G401 (cell line): ENCODE data around the gene HEG1. TPM values are rescaled to one million over a fixed set of nuclear protein-coding genes. Genes with fewer than 3 reads are reported as not detected.
"Not testable (repeated sequence)": the region's sequence is repeated elsewhere in the genome, so short reads cannot be mapped to it uniquely, and the experiment has no call there.

Source experiments
- DNase-seq: peaks from one replicate; pipeline ENCODE4 v3.0.0-alpha.2; 2015; ENCODE audit warnings: low spot score
- in situ Hi-C: cut with HindIII; loops from 2 replicates; pipeline ENCODE4 v1.10.0; 2016; ENCODE audit warnings: low sequenced_read_pairs, mixed read lengths
- total RNA-seq: library from RNA; depleted of rRNA; stranded (reverse); fragments of >200 nt; shearing (Covaris generic); gene quantifications from 2 replicates; pipeline ENCODE4 v1.2.3, GENCODE V29; 2014

HEG1 gene
- total RNA-seq, 1 experiment from 2014 or later, result 3.1 TPM

DNA sequence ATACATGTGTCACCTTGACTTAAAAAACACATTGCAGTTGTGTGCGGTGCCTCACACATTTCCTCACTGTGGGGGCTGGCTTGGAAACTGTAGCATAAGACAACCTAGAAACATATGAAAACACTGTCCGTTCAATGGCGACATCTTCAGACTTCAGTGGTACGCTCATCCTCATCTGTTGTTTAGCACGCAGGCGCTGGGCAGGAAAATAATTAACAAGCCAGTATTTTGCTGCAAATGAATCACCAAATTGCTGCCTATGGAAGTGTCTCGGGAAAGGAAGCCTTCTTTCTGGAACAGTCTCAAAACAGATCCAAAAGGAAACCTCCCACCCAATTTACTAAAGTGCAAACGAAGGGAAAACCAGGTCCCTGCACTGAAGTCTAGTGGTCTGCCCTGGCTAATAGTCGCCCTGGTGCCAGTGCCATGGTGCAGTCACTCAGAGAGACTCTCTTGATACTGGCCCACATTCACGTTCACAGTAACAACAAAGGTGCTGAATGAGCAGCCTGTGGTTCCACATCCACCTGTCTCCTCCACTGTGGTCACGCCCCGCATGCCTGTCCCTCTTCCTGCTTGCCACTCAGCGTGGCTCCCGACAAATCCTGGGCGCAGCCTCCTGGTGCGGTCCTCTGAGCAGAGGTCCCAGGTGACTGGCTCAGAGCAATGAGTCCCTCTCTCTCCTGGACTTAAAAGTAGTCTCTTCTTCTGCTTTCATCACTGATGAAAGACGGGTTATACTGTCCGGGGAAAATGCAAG lies 85.7 kb downstream of the HEG1 start:
- no peak for DNase-seq
- in situ Hi-C loops, result no loop called here

DNA sequence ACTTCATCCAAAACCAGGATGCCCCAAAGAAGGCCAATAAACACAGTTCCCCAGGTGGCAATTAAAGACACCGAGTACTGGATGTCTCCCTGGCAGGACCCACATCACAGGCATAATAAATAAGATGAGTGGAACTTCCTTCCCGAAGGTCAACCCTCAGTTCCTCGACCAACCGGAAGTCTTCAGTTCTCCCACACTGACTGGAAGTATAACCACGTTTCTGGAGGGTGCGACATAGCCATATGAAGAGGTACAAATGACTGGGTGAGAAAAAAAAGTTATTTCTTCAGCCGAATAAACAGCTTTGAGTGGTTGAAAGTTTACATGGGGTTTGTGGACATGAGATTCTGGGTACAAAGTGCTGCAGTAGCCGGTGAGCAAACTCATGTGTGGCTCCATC lies 86.6 kb downstream of the HEG1 start:
- in situ Hi-C loops, result no loop called here
- no peak for DNase-seq

DNA sequence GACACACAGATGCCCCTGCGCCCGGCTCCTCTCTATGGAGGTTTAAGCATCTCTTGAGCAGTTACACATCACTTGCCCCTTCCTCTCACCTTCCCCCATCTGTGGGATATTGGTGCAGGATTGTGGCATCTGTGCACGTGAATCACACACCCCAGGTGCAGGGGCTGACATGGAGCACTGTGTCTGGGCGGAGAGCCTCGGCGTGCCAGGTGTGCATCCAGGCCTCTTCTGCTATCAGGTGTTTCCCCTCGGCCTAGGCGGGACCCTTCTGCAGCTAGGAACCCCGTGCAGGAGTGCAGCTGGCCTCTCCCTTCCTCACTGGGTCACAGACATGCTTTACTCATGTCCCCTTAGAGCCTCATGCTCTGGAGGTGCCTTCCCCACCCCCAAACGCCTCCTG lies 87.8 kb downstream of the HEG1 start:
- in situ Hi-C loops, result no loop called here
- DNase-seq, result no peak

DNA sequence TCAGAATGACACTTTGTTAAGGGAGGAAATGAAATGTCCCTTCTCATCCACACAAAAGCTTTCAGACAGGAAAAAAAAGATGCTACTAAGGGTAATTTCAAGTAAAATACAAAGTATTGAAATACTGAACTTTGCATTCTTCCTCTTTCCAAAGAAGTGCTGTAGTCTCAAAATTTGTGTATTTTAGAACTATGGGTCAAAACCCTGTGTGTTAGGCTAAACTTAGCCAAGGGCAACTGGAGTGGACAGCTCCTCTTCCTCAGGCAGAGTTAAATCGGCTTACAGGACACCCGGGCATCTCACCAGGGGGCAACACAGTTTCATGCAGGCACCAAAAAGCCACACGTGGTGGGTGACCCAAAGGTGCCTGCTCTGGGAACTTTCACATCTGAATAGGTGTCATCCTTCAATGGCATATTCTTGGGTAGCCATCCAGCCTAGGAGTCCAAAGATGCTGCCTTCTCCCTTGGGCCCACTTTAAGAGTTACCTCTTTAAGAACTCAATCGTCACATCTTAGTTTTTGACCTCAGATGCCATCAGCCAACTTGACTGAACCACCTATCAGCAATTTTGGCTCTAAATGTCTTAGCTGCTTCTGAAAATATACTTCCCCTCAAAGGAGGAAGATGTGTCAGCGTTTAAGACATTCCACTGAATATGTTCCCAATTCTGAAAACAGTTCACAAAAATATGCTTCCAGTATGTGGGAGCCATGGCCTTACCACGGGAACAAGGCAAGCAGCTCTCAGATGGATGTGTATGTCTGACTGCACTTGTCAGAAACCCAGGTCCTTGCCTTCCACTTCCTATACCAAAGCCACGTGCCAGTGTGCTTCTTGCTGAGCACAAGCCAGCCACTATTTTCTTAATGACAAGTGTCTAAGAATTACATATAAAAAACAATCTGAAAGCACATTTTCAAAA lies 89.0 kb downstream of the HEG1 start:
- in situ Hi-C loops, result no loop called here
- DNase-seq, result no peak

DNA sequence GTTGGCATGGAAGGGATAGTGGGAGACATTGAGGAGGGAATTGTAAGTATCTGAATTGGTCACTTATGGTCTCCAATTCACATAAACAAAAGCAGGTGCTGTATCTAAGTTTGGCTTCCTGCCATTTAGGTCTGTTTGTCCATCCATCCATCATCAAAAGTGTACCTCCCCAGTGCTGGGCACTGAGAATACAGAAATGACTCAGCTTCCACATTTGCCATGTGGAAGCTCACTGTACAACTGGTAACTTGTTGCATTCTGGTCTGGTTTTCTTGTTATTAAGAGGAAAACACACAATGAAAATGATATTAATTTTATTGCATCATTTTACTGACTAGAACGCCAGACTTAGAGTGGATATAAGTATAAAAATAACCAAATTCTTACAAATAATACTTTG lies 90.4 kb downstream of the HEG1 start:
- DNase-seq, result no peak
- in situ Hi-C loops, result no loop called here

DNA sequence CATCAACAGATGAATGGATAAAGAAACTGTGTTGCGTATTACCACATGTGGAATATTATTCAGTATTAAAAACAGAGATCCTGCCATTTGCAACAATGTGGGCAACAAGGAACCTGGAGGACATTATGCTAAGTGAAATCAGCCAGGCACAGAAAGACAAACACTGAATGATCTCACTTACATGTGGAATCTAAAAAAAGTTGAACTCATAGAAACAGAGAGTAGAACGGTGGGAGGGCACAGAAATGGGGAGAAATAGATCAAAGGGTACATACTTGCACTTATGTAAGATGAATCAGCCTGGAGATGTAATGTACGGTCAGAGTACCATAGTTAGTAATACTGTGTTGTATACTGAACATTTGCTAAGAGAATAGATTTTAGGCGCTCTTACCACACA lies 91.4 kb downstream of the HEG1 start:
- in situ Hi-C loops, result no loop called here
- no peak for DNase-seq

DNA sequence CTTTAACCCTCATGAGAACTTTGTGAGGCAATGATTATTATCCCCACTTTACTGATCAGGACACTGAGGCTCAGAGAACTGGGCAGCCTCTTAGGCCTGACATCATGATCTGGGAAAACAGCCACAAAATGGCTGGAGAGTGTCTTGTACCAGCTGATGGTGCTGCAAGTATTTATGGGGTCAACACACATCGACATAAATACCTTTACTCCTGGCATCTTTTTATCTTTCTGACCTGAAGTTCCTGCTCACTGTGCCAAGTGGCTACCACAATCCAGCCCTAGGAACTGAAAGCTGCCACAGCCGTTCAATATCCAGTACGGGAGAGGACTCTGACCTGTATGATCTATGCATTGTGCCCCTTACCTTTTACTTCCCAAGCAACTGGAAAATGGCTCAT lies 92.0 kb downstream of the HEG1 start:
- in situ Hi-C loops, result no loop called here
- DNase-seq, result no peak

DNA sequence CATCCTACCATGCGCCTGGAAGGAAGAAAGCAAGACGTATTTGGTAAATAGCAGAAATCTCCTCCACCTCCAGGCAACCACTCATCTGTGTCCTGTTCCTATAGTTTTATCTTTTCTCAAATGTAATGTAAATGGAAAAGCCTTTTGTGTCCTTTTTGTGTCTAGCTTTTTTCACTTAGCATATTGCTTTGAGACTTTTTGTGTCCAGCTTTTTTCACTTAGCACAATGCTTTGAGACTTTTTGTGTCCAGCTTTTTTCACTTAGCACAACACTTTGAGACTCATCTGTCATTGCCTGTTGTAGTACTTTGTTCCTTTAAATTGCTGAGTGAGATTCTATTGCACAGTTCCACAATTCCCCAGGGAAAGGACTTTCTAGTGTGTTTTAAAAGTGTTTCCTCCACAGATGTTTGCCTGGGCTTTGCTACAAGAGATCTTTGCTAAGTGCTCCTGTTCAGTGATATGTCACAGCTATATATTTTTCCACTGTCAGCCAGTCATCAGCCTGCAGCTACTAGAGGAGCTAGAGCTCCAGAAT lies 93.3 kb downstream of the HEG1 start:
- in situ Hi-C loops, result no loop called here
- DNase-seq, result no peak

DNA sequence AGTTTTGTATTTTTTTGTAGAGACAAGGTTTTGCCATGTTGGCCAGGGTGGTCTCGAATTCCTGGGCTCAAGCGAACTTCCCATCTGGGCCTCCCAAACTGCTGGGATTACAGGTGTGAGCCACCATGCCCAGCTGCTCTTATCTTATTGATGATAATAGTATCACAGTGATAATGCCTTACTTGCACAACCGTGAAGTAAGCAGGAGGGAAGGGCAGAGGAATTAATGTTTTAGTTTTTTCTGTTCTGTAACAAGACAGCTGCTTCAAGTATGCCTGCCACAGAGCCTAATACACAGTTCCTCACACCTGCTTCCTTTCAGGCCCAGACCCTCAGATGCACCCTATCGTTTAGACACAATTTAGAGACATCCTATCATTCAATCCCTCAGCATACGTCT lies 95.1 kb downstream of the HEG1 start:
- no peak for DNase-seq
- in situ Hi-C loops, result no loop called here

DNA sequence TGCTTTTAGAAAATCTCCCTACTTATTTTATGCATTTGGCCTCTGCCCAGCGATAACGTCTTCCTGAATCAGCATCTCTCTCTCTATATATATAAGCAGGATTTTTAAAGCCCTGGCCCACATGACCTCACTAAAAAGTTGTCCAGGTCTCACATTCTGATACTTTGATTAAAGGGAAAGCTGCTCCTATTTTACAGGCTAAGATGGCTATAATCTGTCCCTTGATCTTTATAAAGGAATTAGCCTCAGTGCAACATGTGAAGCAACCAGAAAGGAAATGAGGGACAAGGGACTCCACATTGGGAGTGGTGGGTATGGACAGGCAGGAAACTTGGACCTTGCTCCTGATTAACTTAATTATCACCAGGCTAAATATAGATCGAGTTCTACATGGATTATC lies 95.7 kb downstream of the HEG1 start:
- in situ Hi-C loops, result no loop called here
- no peak for DNase-seq

DNA sequence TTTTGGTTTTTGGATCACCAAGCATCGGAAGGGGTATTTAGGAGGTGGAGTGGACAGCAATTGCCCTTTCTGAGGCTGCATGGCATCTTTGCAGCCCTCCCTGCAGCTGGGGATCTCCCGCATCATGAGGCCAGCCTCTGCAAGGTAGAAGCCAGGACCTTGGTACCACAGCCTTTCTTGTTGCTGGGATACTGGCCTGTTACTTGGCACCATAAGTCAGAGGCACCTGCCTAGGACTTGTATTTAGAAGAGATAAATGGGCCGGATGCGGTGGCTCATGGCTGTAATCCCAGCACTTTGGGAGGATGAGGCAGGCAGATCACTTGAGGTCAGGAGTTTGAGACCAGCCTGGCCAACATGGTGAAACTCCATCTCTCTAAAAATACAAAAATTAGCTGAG lies 97.8 kb downstream of the HEG1 start:
- DNase-seq, in situ Hi-C loops: not testable (repeated sequence)

DNA sequence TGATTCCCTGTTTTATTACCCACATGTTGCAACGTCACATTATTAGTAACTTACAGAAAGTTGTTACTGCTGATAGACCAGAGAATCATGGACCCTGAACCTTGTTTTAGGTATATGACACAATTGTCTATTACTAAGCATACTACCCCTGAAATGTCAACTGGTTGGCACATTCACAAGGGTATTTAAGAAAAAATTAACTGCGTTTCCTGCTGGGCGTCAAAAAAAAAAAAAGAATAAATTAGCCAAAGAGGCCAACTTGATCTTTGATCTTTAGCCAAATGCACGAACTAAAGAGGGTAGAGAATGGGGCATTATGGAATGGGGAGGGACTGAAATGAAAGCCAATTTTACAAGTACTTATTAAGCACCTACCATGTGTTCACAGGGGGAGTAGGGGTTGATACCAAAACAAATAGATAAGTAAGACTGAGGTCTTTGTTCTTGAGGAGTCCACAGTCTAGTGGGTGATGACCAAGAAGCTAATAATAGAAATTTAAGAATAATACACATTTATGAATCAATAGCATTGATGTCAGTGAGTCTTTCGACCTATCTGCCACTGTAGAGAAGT lies 103.4 kb downstream of the HEG1 start:
- no peak for DNase-seq
- in situ Hi-C loops, result no loop called here

DNA sequence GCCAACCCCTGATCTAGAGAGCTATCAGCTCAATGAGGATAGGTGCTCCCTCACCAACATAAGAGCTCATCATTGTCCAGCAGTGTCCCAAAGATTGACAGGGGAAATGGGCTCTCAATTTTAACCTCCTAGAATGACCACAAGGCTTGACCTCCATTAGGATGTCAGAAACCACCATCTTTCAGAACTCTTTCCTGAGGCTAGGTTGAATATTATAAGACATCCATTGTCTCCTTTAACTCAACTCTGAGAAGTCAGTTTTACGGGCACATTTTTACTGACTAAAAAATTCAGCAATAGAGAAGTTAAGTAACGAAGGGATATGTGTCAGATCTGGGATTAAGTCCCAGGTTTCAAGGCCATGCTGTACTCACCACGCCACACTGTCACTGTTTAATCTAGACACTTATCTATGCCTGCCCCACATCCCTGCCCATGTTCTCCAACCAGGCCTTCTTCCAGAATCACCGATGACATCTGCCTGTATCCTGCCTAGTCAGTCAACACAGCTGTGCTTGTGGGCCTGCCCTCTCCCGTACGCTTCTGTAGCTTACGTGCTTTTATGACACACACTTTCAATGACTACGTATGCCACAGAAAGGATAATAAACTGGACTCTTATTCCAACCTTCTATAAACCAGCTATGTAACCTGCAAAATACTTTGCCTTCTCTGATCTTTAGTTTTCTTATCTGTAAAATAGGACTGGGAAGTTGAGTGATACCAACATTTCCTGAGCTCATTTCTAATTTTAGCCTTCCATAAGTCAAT lies 104.1 kb downstream of the HEG1 start:
- in situ Hi-C loops, result no loop called here
- DNase-seq, result no peak

DNA sequence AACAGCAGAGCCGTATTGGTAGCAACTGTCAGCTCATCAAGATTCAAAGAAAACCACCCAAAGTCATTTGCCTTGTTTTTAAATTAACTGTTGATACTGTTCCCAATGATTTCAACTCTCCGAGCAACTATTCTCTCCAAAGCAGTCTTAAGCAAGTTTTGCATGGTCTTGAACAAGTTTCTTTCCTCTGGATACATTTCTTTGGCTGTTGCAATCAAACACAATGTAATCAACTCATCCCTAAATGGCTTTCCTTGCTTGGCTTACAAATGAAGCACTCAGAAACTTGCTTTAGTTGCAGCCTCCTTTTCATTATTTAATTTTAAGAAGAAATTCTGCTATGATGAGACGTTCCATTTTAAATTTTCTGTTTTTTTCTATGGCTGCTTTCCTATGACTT lies 105.8 kb downstream of the HEG1 start:
- in situ Hi-C loops, result no loop called here
- DNase-seq, result no peak

DNA sequence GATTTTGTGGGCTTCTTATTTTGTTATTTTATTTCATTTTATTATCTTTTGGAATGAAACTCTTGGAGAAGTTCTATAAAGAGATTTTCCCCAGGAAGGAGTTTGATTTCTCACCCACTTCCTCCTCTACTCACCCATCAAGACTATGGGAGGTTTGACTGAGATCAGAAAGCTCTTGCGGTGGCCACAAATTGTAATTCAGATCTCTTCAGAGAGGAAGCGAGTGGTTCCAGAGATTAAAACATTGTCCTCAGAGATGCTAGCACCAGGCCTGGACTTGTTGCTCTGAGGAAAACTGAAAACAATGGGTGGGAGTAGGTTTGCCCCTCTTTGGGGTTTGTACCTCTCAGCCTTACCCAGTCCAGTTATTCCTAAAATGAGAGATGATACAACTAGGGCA lies 113.2 kb downstream of the HEG1 start:
- in situ Hi-C loops, result no loop called here
- no peak for DNase-seq

DNA sequence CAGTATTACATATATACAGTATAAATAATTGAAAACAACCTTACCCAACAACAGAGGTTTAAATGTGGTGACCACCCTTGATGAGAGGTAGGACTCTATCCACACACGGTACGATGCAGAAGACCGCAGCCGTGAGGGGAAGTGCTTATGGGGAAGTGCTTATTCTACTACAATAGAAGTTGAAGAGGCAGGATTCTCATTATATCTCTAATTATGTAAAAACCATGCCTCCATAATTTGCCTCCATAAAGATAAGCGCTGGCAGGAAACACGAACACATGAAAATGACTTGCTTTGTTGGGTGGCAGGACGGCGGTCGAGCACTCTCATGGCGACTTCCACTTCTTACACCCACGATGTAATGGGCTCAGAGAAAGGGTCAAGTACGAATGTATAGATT lies 114.0 kb downstream of the HEG1 start:
- in situ Hi-C loops, result no loop called here
- DNase-seq, result no peak

DNA sequence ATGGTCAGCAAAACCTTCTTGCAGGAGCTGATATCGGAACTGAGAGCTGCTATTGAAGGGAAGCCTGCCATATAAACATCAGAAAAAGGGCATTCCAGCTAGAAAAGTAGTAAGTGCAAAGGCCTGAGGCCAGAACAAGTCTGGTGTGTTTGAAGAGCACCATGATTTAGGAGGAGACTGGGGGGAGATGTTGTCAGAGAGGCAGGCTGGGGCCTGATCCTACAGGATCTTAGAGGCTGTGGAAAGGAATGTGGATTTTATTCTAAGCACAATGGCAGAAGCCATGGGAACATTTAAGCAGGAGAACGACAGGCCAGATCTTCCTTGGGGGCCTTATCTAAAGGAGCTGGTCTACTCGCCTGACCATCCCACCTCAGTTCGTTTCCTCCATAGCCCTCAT lies 116.1 kb downstream of the HEG1 start:
- in situ Hi-C loops, result no loop called here

DNA sequence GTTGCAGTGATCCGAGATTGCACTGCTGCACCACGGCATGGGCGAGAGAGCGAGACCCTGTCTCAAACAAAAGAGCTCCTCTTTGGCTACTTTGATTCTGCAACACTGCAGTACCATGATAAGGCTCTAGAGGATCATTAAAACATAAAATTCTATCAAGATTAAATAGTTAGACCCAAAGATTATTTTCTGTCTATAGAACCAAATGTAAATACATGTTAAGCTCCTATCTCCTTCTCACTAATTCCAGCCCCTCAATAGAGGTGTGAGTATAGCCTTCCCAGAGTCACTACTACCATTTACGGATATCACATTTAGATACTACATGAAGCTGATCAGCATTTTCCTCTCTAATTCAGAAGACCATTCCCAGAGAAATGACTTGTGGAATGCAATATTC lies 116.9 kb downstream of the HEG1 start:
- in situ Hi-C loops, result no loop called here
- no peak for DNase-seq

More for the DNA sequence above, 116.1 kb downstream of the HEG1 start:
- DNase-seq, result no peak

DNA sequence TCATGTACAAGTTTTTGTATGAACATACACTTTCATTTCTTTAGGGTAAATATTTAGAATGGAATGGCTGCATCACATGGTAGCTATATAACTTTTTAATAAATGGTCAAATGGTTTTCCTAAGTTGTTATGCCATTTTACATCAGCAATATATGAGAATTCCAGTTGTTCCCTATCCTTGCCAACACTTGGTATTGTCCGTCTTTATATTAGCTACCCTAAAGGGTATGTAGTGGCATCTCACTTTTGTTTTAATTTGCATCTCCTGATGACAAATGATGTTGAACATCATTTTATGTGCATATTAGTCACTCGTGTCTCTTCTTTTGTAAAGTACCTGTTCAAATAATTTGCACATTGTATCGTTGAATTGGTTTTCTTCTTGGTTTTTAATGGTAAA lies 118.7 kb downstream of the HEG1 start:
- in situ Hi-C loops, result no loop called here
- DNase-seq, result no peak
